Activated CD4-positive, alpha-beta memory T cell treated with anti-CD3 and anti-CD28 coated beads for 36 hours (primary cell): Measurements from ENCODE around the gene CDK4. TPM values are rescaled to one million over a fixed set of nuclear protein-coding genes. Genes with fewer than 3 reads are reported as not detected.

Experiments used
- CTCF ChIA-PET: fragments of 350-600 bp; sonication (Branson Sonifier 250); formaldehyde crosslinking; loops from one replicate; lab custom pipeline; 2021; ENCODE audit warnings: antibody characterized with exemption, inconsistent platforms; lab: Charles Lee
- POLR2A ChIA-PET: fragments of 350-600 bp; sonication (Branson Sonifier 250); formaldehyde crosslinking; loops from one replicate; lab custom pipeline; 2021; ENCODE audit warnings: antibody characterized with exemption; lab: Charles Lee
- DNase-seq: peaks from one replicate; pipeline ENCODE4 v3.0.0-alpha.2; 2020
- H3K27ac Mint-ChIP-seq: one replicate; pipeline ENCODE4 v1.8.0; 2021; ENCODE audit warnings: mixed read lengths
- H3K27me3 Mint-ChIP-seq: one replicate; pipeline ENCODE4 v1.8.0; 2021; ENCODE audit warnings: mixed read lengths
- H3K36me3 Mint-ChIP-seq: one replicate; pipeline ENCODE4 v1.8.0; 2021; ENCODE audit warnings: mixed read lengths
- H3K4me1 Mint-ChIP-seq: one replicate; pipeline ENCODE4 v1.8.0; 2021; ENCODE audit warnings: low read depth, mixed read lengths
- H3K4me3 Mint-ChIP-seq: one replicate; pipeline ENCODE4 v1.8.0; 2021; ENCODE audit warnings: mild to moderate bottlenecking, mixed read lengths
- H3K9me3 Mint-ChIP-seq: one replicate; pipeline ENCODE4 v1.8.0; 2021; ENCODE audit warnings: mixed read lengths
- intact Hi-C: fragments of 100-400 bp; cut with micrococcal nuclease; formaldehyde crosslinking; loops from one replicate; pipeline ENCODE4 v1.15.1; 2023
- total RNA-seq, 2 experiments: library from RNA; stranded (reverse); gene quantifications; one replicate each; pipeline ENCODE4 v1.2.3, GENCODE V29; 2021

The CDK4 gene
- total RNA-seq = 100 to 1,000 TPM; 181 to 195 TPM

GRCh38 chr12:57751788-57752667 lies at the start of gene CDK4:
CDK4 (minus strand) TSS chr12:57752310; CDS start chr12:57751717, 593 bp downstream.
- no peaks in the 10 kb centered on the region for H3K27me3 Mint-ChIP-seq
- H3K36me3 Mint-ChIP-seq = peaks cover 43% of the 10 kb centered on the region
- peak within 1 kb of the TSS; percentile 95 for H3K4me3 Mint-ChIP-seq
- H3K9me3 Mint-ChIP-seq = no peaks in the 10 kb centered on the region
- peak within 1 kb of the TSS; percentile 91 for H3K27ac Mint-ChIP-seq
- ChIA-PET CTCF (interaction anchor here (0.7 to 1.0 kb wide), 2 partner anchors 10 to 13 kb away, joined by 3 to 7 read pairs; no protein-coding TSS in a partner anchor), POLR2A (interaction anchor here (0.6 to 1.6 kb wide), 3 partner anchors 10 to 148 kb away, joined by 3 to 10 read pairs (median 3); partner anchors contain the start of genes DTX3 and EEF1AKMT3)
- DNase-seq = peak; percentile 100
- intact Hi-C loops = loop anchor here (1.0 to 10.0 kb wide), 8 partner anchors 8 to 1845 kb away; partner anchors contain the start of genes CTDSP2, EEF1AKMT3, MBD6 and METTL1
- peaks cover 54% of the 10 kb centered on the region for H3K4me1 Mint-ChIP-seq

- intact Hi-C loops = no loop called here
- Mint-ChIP-seq H3K4me1 (no peaks in the 10 kb centered on the region), H3K9me3 (no peaks in the 10 kb centered on the region), H3K27ac (no peak overlapping the region), H3K36me3 (peaks cover 14% of the 10 kb centered on the region), H3K27me3 (no peaks in the 10 kb centered on the region), H3K4me3 (no peak overlapping the region)
- POLR2A ChIA-PET = no interaction called here
- DNase-seq = no peak
- CTCF ChIA-PET = interaction anchor here (5.9 kb wide), 1 partner anchor 102 kb away, joined by 78 read pairs; no protein-coding TSS in a partner anchor
Observed at GRCh38 chr12:57800965-57801364, 48.9 kb upstream of the CDK4 start.

- peaks cover 28% of the 10 kb centered on the region for H3K36me3 Mint-ChIP-seq
- H3K9me3 Mint-ChIP-seq = no peaks in the 10 kb centered on the region
- intact Hi-C loops = no loop called here
- H3K27ac Mint-ChIP-seq = no peak overlapping the region
- H3K27me3 Mint-ChIP-seq = no peaks in the 10 kb centered on the region
- no peak overlapping the region for H3K4me3 Mint-ChIP-seq
- DNase-seq = no peak
- H3K4me1 Mint-ChIP-seq = peaks cover 14% of the 10 kb centered on the region
- CTCF ChIA-PET = interaction anchor here (0.9 to 1.1 kb wide), 3 partner anchors 15 to 107 kb away, joined by 3 read pairs; partner anchors contain the start of gene AVIL
- POLR2A ChIA-PET = no interaction called here
Observed at GRCh38 chr12:57797933-57798332, 45.8 kb upstream of the CDK4 start.

GRCh38 chr12:57796996-57797395 lies 44.9 kb upstream of the CDK4 start:
- CTCF ChIA-PET = interaction anchor here (1.3 to 4.2 kb wide), 2 partner anchors 14 to 108 kb away, joined by 5 to 16 read pairs; partner anchors contain the start of gene TSFM
- DNase-seq = no peak

GRCh38 chr12:57795354-57795753 lies 43.2 kb upstream of the CDK4 start:
- ChIA-PET CTCF (interaction anchor here (1.9 to 4.2 kb wide), 2 partner anchors 8 to 12 kb away, joined by 7 to 16 read pairs; partner anchors contain the start of gene TSFM), POLR2A (no interaction called here)
- Mint-ChIP-seq H3K4me1 (peaks cover 16% of the 10 kb centered on the region), H3K27ac (peak overlapping the region; percentile 28), H3K36me3 (peaks cover 34% of the 10 kb centered on the region), H3K4me3 (no peak overlapping the region), H3K9me3 (no peaks in the 10 kb centered on the region), H3K27me3 (no peaks in the 10 kb centered on the region)
- no peak for DNase-seq
- intact Hi-C loops = no loop called here

More at GRCh38 chr12:57796996-57797395, 44.9 kb upstream of the CDK4 start:
- intact Hi-C loops = no loop called here
- Mint-ChIP-seq H3K9me3 (no peaks in the 10 kb centered on the region), H3K36me3 (peaks cover 33% of the 10 kb centered on the region), H3K4me1 (peaks cover 16% of the 10 kb centered on the region), H3K27me3 (no peaks in the 10 kb centered on the region), H3K27ac (no peak overlapping the region), H3K4me3 (no peak overlapping the region)
- POLR2A ChIA-PET = no interaction called here

GRCh38 chr12:57793920-57794319 lies 41.8 kb upstream of the CDK4 start:
- Mint-ChIP-seq H3K36me3 (peaks cover 34% of the 10 kb centered on the region), H3K27ac (peak overlapping the region; percentile 69), H3K4me3 (no peak overlapping the region), H3K4me1 (peaks cover 16% of the 10 kb centered on the region), H3K9me3 (no peaks in the 10 kb centered on the region), H3K27me3 (no peaks in the 10 kb centered on the region)
- CTCF ChIA-PET = interaction anchor here (0.9 to 4.2 kb wide), 5 partner anchors 10 to 111 kb away, joined by 3 to 16 read pairs (median 5); partner anchors contain the start of gene TSFM
- intact Hi-C loops = no loop called here
- no peak for DNase-seq
- POLR2A ChIA-PET = no interaction called here

- Mint-ChIP-seq H3K9me3 (no peaks in the 10 kb centered on the region), H3K4me3 (peak overlapping the region; percentile 52), H3K36me3 (peaks cover 26% of the 10 kb centered on the region), H3K27ac (peak overlapping the region; percentile 19), H3K27me3 (no peaks in the 10 kb centered on the region), H3K4me1 (peaks cover 33% of the 10 kb centered on the region)
- intact Hi-C loops = loop anchor here (2.0 kb wide), 2 partner anchors 63 to 115 kb away; partner anchors contain the start of gene CTDSP2
- ChIA-PET CTCF (interaction anchor here (1.3 to 3.8 kb wide), 10 partner anchors 11 to 123 kb away, joined by 4 to 17 read pairs (median 8); partner anchors contain the start of genes CYP27B1 and MARCHF9), POLR2A (interaction anchor here (0.7 to 1.6 kb wide), 2 partner anchors 36 to 62 kb away, joined by 3 to 5 read pairs; partner anchors contain the start of gene CTDSP2)
- DNase-seq = no peak
Observed at GRCh38 chr12:57783861-57784260, 31.8 kb upstream of the CDK4 start.

GRCh38 chr12:57783466-57783801 lies 31.3 kb upstream of the CDK4 start:
- intact Hi-C loops = loop anchor here (2.0 kb wide), 2 partner anchors 63 to 115 kb away; partner anchors contain the start of gene CTDSP2
- ChIA-PET POLR2A (interaction anchor here (0.8 to 2.9 kb wide), 6 partner anchors 11 to 112 kb away, joined by 3 to 10 read pairs (median 4); partner anchors contain the start of genes CTDSP2, EEF1AKMT3 and METTL1), CTCF (interaction anchor here (0.7 to 2.8 kb wide), 20 partner anchors 9 to 126 kb away, joined by 3 to 25 read pairs (median 6); partner anchors contain the start of genes CYP27B1, EEF1AKMT3, METTL1 and OS9)
- no peak for DNase-seq
- H3K27ac Mint-ChIP-seq = peak overlapping the region; percentile 93
- peaks cover 36% of the 10 kb centered on the region for H3K4me1 Mint-ChIP-seq
- peaks cover 23% of the 10 kb centered on the region for H3K36me3 Mint-ChIP-seq
- no peaks in the 10 kb centered on the region for H3K9me3 Mint-ChIP-seq
- no peaks in the 10 kb centered on the region for H3K27me3 Mint-ChIP-seq
- peak overlapping the region; percentile 100 for H3K4me3 Mint-ChIP-seq

- H3K9me3 Mint-ChIP-seq = no peaks in the 10 kb centered on the region
- no peaks in the 10 kb centered on the region for H3K27me3 Mint-ChIP-seq
- CTCF ChIA-PET = interaction anchor here (0.7 to 2.8 kb wide), 25 partner anchors 8 to 154 kb away, joined by 3 to 25 read pairs (median 6); partner anchors contain the start of genes CYP27B1, EEF1AKMT3, METTL1 and OS9
- peaks cover 37% of the 10 kb centered on the region for H3K4me1 Mint-ChIP-seq
- H3K27ac Mint-ChIP-seq = peak within 1 kb of the TSS; percentile 93
- peak within 1 kb of the TSS; percentile 100 for H3K4me3 Mint-ChIP-seq
- peak; percentile 98 for DNase-seq
- POLR2A ChIA-PET = interaction anchor here (0.7 to 2.9 kb wide), 7 partner anchors 11 to 114 kb away, joined by 3 to 10 read pairs (median 4); partner anchors contain the start of genes CTDSP2, EEF1AKMT3 and METTL1
- H3K36me3 Mint-ChIP-seq = peaks cover 22% of the 10 kb centered on the region
- intact Hi-C loops = loop anchor here (1.0 to 2.0 kb wide), 5 partner anchors 11 to 122 kb away; partner anchors contain the start of genes CDK4, CTDSP2, EEF1AKMT3 and METTL1
Observed at GRCh38 chr12:57782608-57783465, 30.7 kb upstream of the CDK4 start, which contains the start of gene TSFM. TSFM (plus strand) TSS chr12:57782787; CDS start chr12:57782802, 15 bp downstream.

DNA sequence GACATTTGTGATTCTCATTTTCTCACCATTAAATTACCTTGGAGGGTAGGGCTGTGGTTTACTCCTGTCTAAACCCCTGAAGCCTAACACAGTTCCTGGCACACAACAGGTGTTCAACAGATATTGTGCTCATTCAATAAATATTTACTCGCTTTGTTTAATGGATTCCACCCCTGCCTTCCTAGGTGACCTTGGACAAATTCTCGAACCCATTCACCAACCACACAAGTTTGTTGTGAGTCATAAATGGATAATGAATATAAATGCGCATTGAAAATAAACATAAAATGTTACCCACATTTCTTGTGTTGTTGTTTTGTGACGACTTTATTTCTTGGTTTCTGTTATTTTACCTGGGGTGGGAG lies 30.1 kb upstream of the CDK4 start:
- intact Hi-C loops = loop anchor here (1.0 to 2.0 kb wide), 5 partner anchors 10 to 123 kb away; partner anchors contain the start of genes CDK4, CTDSP2, EEF1AKMT3 and METTL1
- Mint-ChIP-seq H3K27ac (peak overlapping the region; percentile 93), H3K4me1 (peaks cover 37% of the 10 kb centered on the region), H3K36me3 (peaks cover 19% of the 10 kb centered on the region), H3K27me3 (no peaks in the 10 kb centered on the region), H3K9me3 (no peaks in the 10 kb centered on the region), H3K4me3 (peak overlapping the region; percentile 100)
- ChIA-PET POLR2A (interaction anchor here (1.0 to 2.9 kb wide), 3 partner anchors 10 to 64 kb away, joined by 3 to 10 read pairs (median 5); partner anchors contain the start of genes CTDSP2, EEF1AKMT3 and METTL1), CTCF (interaction anchor here (0.5 to 2.8 kb wide), 14 partner anchors 11 to 526 kb away, joined by 3 to 25 read pairs (median 8); partner anchors contain the start of genes EEF1AKMT3 and METTL1)
- DNase-seq = no peak
